DMS114 treated with DMSO at 0.1 percent for 48 hours (cell line): ENCODE data around the gene CAGE1.
"Not testable (repeated sequence)": the region's sequence is repeated elsewhere in the genome, so short reads cannot be mapped to it uniquely, and the experiment has no call there.

Experiments used
- DNase-seq: peaks from one replicate; lab custom pipeline; 2025; ENCODE audit not compliant: unreplicated experiment; lab: John Stamatoyannopoulos, UW

CAGE1 gene

DNA sequence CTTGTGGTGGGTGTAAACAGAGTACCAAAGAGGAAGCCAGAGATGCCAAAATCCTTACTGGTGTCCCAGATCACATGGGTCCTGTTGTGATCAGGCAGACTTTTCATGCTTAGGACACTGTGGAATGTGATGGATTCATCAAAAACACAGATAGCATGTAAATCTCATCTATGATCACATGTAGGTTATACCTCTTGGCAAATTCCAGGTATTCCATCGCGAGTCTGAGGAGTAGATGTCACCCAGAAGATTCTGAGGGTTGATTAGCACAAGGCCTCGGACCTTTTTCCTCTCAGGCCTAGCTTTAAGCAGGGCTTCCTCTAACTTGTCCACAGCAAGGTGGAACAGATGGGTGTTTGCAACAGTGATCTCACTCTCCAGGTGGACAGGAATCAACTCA lies 48.3 kb downstream of the CAGE1 start:
- DNase-seq, result no peak

DNA sequence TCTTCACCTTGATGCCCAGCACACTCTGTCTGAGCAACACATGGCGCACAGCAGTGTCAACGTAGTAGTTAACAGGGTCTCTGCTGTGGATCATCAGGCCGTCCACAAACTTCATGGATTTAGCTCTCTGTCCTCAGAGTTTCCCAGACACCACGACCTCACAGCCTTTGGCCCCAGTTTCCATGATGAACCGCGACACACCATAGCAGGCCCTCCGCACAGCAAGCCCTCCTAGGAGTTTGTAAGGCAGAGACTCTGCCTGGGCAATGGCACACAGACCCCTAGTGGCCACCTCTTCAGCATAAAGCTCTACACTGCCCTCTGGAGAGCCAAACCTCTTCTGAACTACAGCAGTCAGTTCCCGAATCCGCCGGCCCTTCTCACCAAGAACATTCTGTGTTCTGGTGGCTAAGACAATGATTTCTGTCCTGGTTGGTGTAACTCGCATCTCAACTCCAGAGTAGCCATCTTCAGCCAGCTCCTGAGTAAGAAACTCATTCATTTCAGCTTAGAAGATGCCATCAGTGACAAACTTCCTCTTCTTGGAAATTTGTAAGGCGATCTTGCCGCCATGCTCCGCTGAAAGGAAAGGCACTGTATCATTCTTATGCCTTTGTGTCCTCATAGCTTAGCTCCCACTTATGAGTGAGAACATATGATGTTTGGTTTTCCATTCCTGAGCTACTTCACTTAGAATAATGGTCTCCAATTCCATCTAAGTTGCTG lies 50.4 kb downstream of the CAGE1 start:
- not testable (repeated sequence) for DNase-seq

DNA sequence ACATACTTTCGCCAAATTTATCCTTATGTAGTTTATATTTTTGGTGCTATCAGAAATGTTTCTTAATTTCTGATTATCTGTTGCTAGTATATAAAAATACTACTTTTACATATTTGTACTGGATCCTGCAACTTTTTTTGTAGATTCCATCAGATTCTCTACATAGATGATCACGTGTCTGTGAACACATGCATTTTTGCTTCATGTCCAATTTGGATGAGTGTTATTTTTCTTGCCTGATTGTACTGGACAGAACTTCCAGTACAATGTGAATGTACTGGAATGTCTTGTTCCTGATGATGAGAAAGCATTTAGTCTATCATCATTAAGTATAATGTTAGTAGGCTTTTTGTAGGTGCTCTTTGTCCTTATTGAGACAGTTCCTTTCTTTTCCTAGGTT lies 51.5 kb downstream of the CAGE1 start:
- DNase-seq, result no peak

DNA sequence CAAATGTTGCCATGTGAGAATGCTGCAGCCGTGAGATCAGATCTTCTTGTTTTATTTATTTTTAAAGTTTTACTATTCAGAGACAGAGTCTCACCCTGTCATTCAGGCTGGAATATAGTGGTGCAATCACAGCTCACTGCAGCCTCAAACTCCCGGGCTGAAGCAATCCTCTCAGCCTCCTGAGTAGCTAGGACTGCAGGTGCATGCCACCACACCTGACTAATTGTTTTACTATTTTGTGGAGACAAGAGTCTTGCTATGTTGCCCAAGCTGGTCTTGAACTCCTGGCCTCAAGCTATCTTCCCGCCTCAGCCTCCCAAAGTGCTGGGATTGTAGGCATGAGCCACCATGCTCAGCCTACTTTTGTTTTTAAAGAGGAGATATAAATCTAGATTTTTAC lies 54.0 kb downstream of the CAGE1 start:
- no peak for DNase-seq

DNA sequence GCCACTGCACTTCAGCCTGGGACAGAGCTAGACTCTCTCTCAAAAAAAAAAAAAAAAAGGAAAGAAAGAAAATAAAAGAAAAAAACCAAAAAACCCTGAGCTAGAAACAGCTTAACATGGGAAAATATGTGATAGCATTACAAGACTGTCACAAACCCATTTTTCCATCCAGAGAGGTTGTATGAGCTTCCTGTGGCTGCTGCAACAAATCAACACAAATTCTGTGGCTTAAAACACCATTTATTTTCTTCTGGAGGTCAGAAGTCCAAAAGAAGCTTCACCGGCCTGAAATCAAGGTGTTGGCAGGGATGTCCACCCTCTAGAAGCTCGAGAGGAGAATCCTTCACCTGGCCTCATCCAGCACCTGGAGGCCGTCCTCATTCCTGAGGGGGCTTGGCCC lies 54.9 kb downstream of the CAGE1 start:
- no peak for DNase-seq

DNA sequence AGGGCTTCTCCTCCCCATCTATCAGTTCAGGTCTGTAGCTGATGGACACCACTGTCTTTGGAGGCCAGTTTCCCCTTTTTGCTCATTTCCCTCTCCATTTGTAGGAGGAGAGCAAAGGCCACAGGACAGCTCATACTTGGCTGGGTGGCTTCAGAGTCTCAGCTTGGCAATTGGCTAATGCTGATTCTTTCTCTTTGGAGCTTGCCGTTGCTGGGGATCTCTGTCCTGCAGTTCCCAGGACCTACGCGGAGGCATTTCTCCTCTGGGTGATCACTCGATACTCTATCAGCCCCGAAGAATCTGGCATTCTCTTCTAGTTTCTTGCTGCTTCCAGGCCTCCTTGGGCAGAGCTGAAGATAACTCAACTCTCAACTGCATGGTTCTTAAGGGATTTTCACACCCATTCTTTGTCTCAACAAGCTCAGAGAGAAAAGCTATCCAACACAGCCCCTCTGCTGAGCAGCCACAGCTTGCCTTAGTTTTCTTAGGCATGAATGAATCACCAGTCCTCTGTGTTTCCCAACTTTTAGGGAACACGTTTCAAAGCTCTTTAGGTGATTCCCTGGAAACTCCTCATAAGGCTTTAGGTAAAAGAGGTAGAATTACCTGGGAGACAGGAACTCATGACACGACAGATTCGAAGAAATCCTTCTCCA lies 57.3 kb downstream of the CAGE1 start:
- DNase-seq, result no peak

DNA sequence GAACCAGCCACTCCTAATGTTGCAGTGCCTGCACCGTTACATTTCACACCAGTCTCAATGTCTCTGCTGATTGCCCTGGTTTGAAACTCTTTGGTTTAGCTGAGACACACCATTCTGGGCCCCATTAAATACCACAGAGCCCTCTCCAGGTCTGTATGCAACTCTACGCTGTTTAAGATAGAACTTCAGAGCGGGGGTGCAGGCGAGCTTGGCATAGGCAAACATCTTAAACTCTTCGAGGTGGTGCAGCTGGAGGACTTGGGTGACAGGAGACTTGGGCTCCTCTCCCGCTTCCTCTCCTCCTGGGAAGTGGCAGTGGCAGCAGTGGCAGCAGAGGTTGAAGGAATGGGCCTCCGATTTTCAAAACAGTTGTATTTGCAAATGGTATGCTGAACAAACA lies 58.1 kb downstream of the CAGE1 start:
- DNase-seq, result no peak

DNA sequence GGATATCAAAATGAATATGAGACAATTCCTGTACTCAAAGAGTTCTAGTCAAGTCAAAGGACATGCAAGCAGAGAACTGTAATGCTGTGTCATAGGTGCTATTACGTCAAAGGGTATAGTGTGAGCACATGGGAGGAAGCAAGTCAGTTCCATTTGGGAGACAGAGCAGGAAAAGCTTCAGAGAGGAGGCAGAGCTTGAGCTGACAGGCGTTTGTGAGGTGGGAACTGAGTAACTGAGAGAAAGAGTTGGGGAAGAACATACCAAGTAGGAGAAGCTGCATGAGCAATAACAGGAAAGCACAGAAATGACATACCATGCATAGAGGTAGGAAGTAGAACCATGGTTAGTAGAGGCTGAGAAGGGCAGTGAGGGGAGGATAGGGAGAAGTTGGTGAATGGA lies 61.3 kb downstream of the CAGE1 start:
- no peak for DNase-seq

DNA sequence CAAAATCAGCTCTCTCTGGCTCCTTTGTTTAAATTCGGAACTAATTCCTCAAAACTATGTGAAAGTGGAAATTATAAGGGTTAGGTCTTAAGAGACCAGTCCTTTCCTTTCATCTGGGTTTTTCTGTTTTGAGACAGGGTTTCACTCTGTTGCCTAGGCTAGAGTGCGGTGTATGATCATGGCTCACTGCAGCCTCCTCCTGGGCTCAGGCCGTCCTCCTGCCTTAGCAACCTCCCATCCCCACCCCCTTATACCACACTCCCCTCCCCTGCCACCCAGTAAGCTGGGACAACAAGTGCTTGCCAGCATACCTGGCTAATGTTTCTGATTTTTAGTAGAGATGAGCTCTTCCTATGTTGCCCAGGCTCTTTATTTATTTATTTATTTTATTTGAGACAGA lies 63.8 kb downstream of the CAGE1 start:
- no peak for DNase-seq

DNA sequence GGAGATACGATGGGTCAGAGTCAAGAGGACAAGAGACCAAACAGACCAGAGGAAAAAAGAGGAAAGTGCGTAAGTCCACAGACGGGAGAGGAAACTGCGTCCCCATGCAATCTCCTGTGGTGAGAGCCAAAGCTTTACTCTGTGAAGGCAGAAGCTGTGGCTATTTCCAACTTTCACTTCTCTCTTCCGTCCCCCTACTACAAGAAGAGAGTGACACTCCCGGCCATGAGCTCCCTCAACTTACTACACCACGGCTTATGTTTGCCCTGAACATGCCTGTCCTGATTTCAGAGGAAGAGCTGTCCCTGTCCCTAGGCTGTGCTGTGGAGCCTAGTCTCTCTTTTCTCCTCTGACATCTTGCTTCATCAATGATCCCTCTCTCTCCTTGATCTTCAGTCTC lies 65.0 kb downstream of the CAGE1 start:
- no peak for DNase-seq

DNA sequence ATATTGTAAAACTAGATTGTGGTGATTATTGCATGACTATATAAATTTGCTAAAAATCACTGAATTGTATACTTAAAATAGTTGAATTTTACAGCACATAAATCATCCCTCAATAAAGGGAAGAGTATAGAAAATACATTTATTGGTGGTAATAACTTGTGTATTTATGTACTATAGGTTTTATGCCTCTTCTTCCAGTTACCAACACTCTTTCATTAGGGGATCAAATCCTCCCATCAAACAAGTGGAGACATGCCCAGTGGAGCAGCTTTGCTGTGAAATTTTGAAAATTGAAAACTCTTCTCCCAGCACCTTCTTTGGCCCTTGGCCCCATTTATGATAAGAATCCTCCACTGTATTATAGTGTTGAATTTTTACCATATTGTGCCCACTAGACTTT lies 66.5 kb downstream of the CAGE1 start:
- no peak for DNase-seq

DNA sequence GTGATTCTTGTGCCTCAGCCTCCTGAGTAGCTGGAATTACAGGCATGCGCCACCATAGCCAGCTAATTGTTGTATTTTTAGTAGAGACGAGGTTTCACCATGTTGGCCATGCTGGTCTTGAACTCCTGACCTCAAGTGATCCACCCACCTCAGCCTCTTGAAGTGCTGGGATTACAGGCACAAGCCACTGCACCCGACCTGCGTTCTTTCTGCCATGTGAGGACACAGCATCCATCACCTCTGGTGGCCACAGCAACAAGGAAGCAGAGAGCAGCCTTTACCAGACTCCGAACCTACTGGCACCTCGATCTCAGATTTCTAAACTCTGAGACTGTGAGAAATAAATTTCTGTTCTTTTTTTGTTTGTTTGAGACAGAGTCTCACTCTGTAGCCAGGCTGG lies 67.7 kb downstream of the CAGE1 start:
- not testable (repeated sequence) for DNase-seq

DNA sequence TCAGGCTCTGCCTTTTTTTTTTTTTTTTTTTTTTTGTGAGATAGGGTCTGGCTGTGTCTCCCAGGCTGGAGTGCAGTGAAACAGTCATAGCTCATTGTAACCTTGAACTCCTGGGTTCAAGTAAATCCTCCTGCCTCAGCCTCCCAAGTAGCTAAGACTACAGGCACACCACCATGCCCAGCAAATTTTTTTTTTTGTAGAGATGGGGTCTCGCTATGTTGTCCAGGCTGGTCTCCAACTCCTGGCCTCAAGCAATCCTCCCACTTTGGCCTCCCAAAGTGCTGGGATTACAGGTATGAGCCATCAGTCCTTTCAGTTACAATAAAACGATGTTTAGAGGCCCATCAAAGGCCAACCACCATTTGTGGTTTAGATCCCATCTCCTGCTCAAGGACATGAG lies 70.1 kb downstream of the CAGE1 start:
- not testable (repeated sequence) for DNase-seq

DNA sequence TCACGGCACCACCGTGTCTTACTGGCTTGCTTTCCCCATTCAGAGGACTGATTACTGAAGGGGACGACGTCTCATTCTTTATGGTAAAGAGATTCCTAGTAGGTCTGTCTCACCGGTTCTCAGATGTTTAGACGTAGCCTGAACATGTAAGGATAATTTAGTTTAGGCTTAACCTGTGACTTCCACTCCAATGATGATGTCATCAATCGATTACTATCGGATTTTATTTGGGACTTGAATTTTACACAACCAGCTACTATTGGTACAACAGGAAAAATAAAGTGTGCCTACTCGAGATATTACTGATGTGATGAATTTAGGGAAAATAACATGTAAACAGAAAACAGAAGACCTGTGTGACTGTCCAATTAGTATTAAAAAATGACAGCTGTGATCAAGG lies 72.0 kb downstream of the CAGE1 start:
- DNase-seq, result no peak

DNA sequence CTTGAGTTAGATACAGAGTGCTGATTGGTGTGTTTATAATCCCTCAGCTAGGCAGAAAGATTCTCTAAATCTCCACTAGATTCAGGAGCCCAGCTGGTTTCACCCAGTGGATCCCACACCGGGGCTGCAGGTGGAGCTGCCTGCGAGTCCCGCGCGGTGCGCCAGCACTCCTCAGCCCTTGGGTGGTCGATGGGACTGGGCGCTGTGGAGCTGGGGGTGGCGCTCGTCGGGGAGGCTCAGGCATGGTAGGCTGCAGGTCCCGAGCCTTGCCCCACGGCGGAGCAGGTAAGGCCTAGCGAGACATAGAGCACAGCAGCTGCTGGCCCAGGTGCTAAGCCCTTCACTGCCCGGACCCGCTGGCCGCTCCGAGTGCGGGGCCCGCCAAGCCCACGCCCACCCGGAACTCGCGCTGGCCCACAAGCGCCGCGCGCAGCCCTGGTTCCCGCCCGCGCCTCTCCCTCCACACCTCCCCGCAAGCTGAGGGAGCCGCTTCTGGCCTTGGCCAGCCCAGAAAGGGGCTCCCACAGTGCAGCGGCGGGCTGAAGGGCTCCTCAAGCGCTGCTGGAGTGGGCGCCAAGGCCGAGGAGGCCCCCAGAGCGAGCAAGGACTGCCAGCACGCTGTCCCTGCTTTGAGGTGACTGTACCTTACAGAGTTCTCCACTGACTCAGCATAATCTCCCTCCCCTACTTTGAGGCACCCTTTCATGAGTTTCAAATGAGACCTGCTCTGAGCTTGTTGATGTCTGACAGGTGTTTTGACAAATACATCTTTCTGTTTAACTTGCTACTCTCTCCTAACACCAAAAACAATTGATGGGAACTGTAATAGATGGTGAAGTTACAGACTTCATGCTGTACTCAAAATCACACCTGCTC lies 72.6 kb downstream of the CAGE1 start:
- DNase-seq, result no peak

DNA sequence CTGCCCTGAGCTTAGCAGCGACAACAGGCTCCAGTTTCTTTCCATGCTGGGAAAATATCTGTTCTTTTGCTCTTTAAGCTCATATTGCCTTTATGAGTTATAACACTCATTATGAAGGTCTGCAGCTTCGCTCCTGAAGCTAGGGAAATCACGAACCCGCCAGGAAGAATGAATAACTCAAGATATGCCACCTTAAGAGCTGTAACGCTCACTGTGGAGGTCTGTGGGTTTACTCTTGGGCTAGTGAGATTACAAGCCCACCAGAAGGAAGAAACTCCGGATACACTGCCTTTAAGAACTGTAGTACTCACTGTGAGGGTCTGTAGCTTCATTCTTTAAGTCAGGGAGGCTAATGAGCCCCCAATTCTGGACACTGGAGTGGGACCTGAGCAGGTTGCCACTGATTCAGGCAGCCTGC lies 73.6 kb downstream of the CAGE1 start:
- no peak for DNase-seq

DNA sequence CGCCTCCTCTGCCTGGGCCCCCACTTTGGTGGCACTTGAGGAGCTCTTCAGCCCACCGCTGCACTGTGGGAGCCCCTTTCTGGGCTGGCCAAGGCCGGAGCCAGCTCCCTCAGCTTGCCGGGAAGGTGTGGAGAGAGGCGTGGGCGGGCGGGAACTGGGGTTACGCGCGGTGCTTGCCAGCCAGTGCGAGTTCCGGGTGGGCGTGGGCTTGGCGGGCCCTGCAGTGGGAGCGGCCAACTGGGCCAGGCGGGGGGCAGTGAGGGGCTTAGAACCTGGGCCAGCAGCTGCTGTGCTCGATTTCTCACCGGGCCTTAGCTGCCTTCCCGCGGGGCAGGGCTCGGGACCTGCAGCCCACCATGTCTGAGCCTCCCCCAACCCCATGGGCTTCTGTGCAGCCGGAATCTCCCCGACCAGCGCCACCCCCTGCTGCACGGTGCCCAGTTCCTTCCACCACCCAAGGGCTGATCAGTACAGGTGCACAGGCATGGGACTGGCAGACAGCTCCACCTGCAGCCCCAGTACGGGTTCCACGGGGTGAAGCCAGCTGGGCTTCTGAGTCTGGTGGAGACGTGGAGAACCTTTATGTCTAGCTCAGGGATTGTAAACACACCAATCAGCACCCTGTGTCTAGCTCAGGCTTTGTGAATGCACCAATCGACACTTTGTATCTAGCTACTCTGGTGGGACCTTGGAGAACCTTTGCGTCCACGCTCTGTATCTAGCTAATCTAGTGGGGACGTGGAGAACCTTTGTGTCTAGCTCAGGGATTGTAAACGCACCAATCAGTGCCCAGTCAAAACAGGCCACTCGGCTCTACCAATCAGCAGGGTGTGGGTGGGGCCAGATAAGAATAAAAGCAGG lies 74.2 kb downstream of the CAGE1 start:
- DNase-seq, result not testable (repeated sequence)

DNA sequence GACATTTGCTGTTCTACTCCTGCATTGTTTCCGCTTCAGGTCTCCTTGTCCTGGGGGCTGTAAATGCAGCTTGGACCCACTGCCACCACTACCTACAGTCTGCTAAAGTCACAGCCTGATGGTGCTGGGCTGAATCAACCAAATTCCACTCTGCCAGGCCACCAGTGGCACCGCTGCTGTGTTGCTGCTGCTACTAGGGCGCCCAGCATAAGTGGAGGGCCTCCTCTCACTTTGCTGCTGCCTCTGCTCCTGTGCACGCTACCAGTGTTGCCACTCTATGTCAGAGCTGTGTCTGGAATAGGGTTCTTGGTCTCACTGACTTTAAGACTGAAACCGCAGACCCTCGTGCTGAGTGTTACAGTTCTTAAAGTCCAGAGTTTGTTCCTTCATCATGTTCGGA lies 75.1 kb downstream of the CAGE1 start:
- no peak for DNase-seq

DNA sequence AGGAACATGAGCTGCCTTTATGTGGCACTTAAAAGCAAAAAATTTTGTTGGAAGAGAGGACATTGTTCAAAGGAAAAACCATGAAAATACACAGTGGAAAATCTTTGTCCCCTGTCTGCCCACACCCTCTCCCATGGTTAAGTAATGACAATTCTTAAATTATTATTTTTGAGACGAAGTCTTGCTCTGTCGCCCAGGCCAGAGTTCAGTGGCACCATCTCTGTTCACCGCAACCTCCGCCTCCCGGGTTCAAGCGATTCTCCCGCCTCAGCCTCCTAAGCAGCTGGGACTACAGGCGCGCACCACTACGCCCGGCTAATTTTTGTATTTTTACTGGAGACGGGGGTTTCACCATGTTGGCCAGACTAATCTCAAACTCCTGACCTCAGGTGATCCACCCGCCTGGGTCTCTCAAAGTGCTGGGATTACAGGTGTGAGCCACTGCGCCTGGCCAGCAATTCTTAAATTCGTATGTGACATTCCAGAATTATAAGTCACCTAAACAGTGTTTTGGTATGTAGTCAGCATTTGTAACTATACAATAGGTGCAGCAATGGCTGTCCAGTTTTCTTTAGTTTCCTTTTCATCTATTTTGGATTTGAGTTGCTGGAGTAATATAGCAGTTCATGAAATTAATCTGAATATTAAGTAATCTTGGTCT lies 75.9 kb downstream of the CAGE1 start:
- no peak for DNase-seq
